ENCODE results near the gene CLDN6. TPM values are rescaled to one million over a fixed set of nuclear protein-coding genes. Genes with fewer than 3 reads are reported as not detected.

Gene CLDN6
- total and polyA plus RNA-seq, 9 of the 15 experiments (the other 6 are each of a cell fraction or from before 2014, with no cell fraction given), result 0.22 to 0.75 (median 0.38) TPM; not detected in 3

GRCh38 chr16:3015865-3016521 lies 2.0 kb downstream of the CLDN6 start (continued):
- TF ChIP-seq, protein P1, sequence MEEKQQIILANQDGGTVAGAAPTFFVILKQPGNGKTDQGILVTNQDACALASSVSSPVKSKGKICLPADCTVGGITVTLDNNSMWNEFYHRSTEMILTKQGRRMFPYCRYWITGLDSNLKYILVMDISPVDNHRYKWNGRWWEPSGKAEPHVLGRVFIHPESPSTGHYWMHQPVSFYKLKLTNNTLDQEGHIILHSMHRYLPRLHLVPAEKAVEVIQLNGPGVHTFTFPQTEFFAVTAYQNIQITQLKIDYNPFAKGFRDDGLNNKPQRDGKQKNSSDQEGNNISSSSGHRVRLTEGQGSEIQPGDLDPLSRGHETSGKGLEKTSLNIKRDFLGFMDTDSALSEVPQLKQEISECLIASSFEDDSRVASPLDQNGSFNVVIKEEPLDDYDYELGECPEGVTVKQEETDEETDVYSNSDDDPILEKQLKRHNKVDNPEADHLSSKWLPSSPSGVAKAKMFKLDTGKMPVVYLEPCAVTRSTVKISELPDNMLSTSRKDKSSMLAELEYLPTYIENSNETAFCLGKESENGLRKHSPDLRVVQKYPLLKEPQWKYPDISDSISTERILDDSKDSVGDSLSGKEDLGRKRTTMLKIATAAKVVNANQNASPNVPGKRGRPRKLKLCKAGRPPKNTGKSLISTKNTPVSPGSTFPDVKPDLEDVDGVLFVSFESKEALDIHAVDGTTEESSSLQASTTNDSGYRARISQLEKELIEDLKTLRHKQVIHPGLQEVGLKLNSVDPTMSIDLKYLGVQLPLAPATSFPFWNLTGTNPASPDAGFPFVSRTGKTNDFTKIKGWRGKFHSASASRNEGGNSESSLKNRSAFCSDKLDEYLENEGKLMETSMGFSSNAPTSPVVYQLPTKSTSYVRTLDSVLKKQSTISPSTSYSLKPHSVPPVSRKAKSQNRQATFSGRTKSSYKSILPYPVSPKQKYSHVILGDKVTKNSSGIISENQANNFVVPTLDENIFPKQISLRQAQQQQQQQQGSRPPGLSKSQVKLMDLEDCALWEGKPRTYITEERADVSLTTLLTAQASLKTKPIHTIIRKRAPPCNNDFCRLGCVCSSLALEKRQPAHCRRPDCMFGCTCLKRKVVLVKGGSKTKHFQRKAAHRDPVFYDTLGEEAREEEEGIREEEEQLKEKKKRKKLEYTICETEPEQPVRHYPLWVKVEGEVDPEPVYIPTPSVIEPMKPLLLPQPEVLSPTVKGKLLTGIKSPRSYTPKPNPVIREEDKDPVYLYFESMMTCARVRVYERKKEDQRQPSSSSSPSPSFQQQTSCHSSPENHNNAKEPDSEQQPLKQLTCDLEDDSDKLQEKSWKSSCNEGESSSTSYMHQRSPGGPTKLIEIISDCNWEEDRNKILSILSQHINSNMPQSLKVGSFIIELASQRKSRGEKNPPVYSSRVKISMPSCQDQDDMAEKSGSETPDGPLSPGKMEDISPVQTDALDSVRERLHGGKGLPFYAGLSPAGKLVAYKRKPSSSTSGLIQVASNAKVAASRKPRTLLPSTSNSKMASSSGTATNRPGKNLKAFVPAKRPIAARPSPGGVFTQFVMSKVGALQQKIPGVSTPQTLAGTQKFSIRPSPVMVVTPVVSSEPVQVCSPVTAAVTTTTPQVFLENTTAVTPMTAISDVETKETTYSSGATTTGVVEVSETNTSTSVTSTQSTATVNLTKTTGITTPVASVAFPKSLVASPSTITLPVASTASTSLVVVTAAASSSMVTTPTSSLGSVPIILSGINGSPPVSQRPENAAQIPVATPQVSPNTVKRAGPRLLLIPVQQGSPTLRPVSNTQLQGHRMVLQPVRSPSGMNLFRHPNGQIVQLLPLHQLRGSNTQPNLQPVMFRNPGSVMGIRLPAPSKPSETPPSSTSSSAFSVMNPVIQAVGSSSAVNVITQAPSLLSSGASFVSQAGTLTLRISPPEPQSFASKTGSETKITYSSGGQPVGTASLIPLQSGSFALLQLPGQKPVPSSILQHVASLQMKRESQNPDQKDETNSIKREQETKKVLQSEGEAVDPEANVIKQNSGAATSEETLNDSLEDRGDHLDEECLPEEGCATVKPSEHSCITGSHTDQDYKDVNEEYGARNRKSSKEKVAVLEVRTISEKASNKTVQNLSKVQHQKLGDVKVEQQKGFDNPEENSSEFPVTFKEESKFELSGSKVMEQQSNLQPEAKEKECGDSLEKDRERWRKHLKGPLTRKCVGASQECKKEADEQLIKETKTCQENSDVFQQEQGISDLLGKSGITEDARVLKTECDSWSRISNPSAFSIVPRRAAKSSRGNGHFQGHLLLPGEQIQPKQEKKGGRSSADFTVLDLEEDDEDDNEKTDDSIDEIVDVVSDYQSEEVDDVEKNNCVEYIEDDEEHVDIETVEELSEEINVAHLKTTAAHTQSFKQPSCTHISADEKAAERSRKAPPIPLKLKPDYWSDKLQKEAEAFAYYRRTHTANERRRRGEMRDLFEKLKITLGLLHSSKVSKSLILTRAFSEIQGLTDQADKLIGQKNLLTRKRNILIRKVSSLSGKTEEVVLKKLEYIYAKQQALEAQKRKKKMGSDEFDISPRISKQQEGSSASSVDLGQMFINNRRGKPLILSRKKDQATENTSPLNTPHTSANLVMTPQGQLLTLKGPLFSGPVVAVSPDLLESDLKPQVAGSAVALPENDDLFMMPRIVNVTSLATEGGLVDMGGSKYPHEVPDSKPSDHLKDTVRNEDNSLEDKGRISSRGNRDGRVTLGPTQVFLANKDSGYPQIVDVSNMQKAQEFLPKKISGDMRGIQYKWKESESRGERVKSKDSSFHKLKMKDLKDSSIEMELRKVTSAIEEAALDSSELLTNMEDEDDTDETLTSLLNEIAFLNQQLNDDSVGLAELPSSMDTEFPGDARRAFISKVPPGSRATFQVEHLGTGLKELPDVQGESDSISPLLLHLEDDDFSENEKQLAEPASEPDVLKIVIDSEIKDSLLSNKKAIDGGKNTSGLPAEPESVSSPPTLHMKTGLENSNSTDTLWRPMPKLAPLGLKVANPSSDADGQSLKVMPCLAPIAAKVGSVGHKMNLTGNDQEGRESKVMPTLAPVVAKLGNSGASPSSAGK (IDR thresholded peaks at IDR 0.05), result peak; percentile 40; the same call in 1 of the 2 replicates
- no peak for TF ChIP-seq NFRKB (IDR thresholded peaks at IDR 0.05; ENCODE audit: low read depth)
- no peak for TF ChIP-seq XRCC3 (IDR thresholded peaks at IDR 0.05)
- TF ChIP-seq RUNX1 (IDR thresholded peaks at IDR 0.05; ENCODE audit: low read depth), result no peak
- TF ChIP-seq, protein P2, sequence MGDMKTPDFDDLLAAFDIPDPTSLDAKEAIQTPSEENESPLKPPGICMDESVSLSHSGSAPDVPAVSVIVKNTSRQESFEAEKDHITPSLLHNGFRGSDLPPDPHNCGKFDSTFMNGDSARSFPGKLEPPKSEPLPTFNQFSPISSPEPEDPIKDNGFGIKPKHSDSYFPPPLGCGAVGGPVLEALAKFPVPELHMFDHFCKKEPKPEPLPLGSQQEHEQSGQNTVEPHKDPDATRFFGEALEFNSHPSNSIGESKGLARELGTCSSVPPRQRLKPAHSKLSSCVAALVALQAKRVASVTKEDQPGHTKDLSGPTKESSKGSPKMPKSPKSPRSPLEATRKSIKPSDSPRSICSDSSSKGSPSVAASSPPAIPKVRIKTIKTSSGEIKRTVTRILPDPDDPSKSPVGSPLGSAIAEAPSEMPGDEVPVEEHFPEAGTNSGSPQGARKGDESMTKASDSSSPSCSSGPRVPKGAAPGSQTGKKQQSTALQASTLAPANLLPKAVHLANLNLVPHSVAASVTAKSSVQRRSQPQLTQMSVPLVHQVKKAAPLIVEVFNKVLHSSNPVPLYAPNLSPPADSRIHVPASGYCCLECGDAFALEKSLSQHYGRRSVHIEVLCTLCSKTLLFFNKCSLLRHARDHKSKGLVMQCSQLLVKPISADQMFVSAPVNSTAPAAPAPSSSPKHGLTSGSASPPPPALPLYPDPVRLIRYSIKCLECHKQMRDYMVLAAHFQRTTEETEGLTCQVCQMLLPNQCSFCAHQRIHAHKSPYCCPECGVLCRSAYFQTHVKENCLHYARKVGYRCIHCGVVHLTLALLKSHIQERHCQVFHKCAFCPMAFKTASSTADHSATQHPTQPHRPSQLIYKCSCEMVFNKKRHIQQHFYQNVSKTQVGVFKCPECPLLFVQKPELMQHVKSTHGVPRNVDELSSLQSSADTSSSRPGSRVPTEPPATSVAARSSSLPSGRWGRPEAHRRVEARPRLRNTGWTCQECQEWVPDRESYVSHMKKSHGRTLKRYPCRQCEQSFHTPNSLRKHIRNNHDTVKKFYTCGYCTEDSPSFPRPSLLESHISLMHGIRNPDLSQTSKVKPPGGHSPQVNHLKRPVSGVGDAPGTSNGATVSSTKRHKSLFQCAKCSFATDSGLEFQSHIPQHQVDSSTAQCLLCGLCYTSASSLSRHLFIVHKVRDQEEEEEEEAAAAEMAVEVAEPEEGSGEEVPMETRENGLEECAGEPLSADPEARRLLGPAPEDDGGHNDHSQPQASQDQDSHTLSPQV (IDR thresholded peaks at IDR 0.05), result peak; percentile 62
- TF ChIP-seq SOX6 (IDR thresholded peaks at IDR 0.05), result peak; percentile 49; the same call in 1 of the 2 replicates
- no peak for TF ChIP-seq ZNF274 (IDR thresholded peaks at IDR 0.05; ENCODE audit: borderline replicate concordance, low read depth, low read length)
- no peak for TF ChIP-seq MLX (CRISPR knock-in tag; conservative IDR thresholded peaks at IDR 0.05)
- TF ChIP-seq KDM5B (IDR thresholded peaks at IDR 0.05; ENCODE audit: insufficient replicate concordance, low read depth, low read length), result no peak
- TF ChIP-seq PURB (CRISPR knock-in tag; IDR thresholded peaks at IDR 0.05; ENCODE audit: low read depth), result no peak
- no peak for TF ChIP-seq RAD21 (CRISPR knock-in tag; conservative IDR thresholded peaks at IDR 0.05 in 1 of 2, IDR thresholded peaks at IDR 0.05 in 1 of 2)

All from K562 (cell line).